HG03457 (cell line): Measurements from ENCODE around the gene CDC42BPG.

Source experiments
- ATAC-seq: cut with Tn5 transposase; IDR thresholded peaks from one replicate; pipeline ENCODE4 v1.9.1; 2021; ENCODE audit warnings: moderate number of reproducible peaks; ENCODE audit not compliant: unreplicated experiment

The CDC42BPG gene

GRCh38 chr11:64864473-64865285, 20.2 kb upstream of the CDC42BPG start:
- ATAC-seq: no peak

- no peak for ATAC-seq
Observed at GRCh38 chr11:64864135-64864472, 19.7 kb upstream of the CDC42BPG start.

GRCh38 chr11:64863391-64864060, 19.1 kb upstream of the CDC42BPG start:
- ATAC-seq: no peak

GRCh38 chr11:64862987-64863390, 18.5 kb upstream of the CDC42BPG start:
- ATAC-seq: no peak

- no peak for ATAC-seq
Observed at GRCh38 chr11:64861227-64861975, 16.9 kb upstream of the CDC42BPG start.

- ATAC-seq: peak; percentile 50
Observed at GRCh38 chr11:64859542-64860414, 15.3 kb upstream of the CDC42BPG start.

GRCh38 chr11:64858467-64859263, 14.2 kb upstream of the CDC42BPG start:
- no peak for ATAC-seq

- ATAC-seq: no peak
Observed at GRCh38 chr11:64857485-64857884, 13.0 kb upstream of the CDC42BPG start.

- ATAC-seq: no peak
Observed at GRCh38 chr11:64856382-64857227, 12.2 kb upstream of the CDC42BPG start.

GRCh38 chr11:64855596-64856304, 11.3 kb upstream of the CDC42BPG start:
- no peak for ATAC-seq

GRCh38 chr11:64854534-64855502, 10.4 kb upstream of the CDC42BPG start:
- no peak for ATAC-seq

GRCh38 chr11:64854157-64854533, 9.7 kb upstream of the CDC42BPG start:
- no peak for ATAC-seq

- ATAC-seq: no peak
Observed at GRCh38 chr11:64853709-64854108, 9.3 kb upstream of the CDC42BPG start.

GRCh38 chr11:64852804-64853509, 8.5 kb upstream of the CDC42BPG start:
- no peak for ATAC-seq

- ATAC-seq: no peak
Observed at GRCh38 chr11:64851831-64852351, 7.4 kb upstream of the CDC42BPG start.

GRCh38 chr11:64850979-64851567, 6.6 kb upstream of the CDC42BPG start:
- peak; percentile 46 for ATAC-seq
